ENCODE results near the gene SCARF2. TPM values are rescaled to one million over a fixed set of nuclear protein-coding genes. Genes with fewer than 3 reads are reported as not detected.
"Not testable (repeated sequence)": the region's sequence is repeated elsewhere in the genome, so short reads cannot be mapped to it uniquely, and the experiment has no call there.

The SCARF2 gene
- total and polyA plus RNA-seq, 2 donors from 2014 or later, result 5.0 to 12.3 TPM

DNA sequence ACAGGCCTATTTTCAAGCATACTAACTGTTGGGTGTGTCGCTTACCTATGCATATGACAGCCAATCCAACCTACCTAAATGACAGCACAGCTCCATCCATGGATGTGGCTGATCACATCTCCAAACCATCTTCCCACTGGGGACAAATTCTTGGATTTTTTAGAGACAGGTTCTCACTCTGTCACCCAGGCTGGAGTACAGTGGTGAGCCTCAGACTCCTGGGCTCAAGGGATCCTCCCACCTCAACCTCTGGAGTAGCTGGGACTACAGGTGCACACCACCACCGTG, 18.0 kb downstream of the SCARF2 start:
- Histone ChIP-seq H3K27ac (ENCODE audit: low read depth in 2 of 2, low read length in 2 of 2) (no peak overlapping the region), H3K36me3 (ENCODE audit: control insufficient read depth in 2 of 3, insufficient read depth in 3 of 3, low read length in 3 of 3) (no peaks in the 10 kb centered on the region), H3K9me3 (ENCODE audit: control insufficient read depth in 2 of 3, insufficient read depth in 1 of 3, low read length in 3 of 3) (no peaks in the 10 kb centered on the region), H3K9ac (ENCODE audit: low read length in 3 of 3) (no peak overlapping the region), H3K4me1 (ENCODE audit: control insufficient read depth in 2 of 3, insufficient read depth in 2 of 3, low read depth in 1 of 3, low read length in 3 of 3) (peaks cover 0 to 5% (median 0%) of the 10 kb centered on the region in 3 donors), H3K27me3 (ENCODE audit: control insufficient read depth, insufficient read depth, low read length) (no peaks in the 10 kb centered on the region), H3K4me3 (ENCODE audit: low read length in 3 of 3) (no peak overlapping the region)
- no peak for FAIRE-seq
- DNase-seq, result no peak
- intact Hi-C loops (cut with DNase I), result no loop called here
- TF ChIP-seq, protein P1, sequence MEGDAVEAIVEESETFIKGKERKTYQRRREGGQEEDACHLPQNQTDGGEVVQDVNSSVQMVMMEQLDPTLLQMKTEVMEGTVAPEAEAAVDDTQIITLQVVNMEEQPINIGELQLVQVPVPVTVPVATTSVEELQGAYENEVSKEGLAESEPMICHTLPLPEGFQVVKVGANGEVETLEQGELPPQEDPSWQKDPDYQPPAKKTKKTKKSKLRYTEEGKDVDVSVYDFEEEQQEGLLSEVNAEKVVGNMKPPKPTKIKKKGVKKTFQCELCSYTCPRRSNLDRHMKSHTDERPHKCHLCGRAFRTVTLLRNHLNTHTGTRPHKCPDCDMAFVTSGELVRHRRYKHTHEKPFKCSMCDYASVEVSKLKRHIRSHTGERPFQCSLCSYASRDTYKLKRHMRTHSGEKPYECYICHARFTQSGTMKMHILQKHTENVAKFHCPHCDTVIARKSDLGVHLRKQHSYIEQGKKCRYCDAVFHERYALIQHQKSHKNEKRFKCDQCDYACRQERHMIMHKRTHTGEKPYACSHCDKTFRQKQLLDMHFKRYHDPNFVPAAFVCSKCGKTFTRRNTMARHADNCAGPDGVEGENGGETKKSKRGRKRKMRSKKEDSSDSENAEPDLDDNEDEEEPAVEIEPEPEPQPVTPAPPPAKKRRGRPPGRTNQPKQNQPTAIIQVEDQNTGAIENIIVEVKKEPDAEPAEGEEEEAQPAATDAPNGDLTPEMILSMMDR (IDR thresholded peaks at IDR 0.05; ENCODE audit: borderline replicate concordance, extremely low read depth, insufficient read depth), result no peak

DNA sequence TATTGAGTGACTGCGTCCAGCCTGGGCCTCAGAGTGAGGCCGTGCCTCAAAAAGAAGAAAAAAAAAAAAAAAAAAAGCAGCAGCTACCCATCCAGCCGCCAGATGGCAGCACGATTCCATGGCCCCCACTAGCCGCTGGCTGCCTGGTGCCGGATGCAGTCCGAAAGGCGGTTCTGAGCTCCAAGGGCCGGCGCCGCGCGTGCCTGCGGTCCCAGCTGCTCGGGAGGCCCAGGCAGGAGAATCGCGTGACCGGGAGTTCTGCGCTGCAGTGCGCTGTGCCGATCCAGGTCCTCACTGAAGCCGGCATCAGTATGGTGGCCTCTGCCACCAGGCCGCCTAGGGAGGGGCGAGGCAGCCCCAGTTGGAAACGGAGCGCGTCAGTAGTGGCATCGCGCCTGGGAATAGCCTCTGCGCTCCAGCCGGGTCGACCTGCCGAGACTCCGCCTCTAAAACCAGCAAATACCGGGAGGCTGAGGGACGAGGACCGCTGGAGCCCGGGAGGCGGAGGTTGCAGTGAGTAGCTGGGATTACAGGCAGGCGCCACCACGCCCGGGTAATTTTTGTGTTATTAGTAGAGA, 19.3 kb downstream of the SCARF2 start:
- TF ChIP-seq, protein P1 (IDR thresholded peaks at IDR 0.05; ENCODE audit: borderline replicate concordance, extremely low read depth, insufficient read depth), result peak; percentile 87
- DNase-seq (peak; percentile 77 to 95 (median 85)), FAIRE-seq (no peak)
- intact Hi-C loops (cut with DNase I), result no loop called here
- peaks cover 0 to 5% (median 0%) of the 10 kb centered on the region in 3 donors for H3K4me1 ChIP-seq (ENCODE audit: control insufficient read depth in 2 of 3, insufficient read depth in 2 of 3, low read depth in 1 of 3, low read length in 3 of 3)
- peak overlapping the region in 2 of 3 donors; percentile 32 to 34 for H3K9ac ChIP-seq (ENCODE audit: low read length in 3 of 3)
- H3K27ac ChIP-seq (ENCODE audit: low read depth in 2 of 2, low read length in 2 of 2), result no peak overlapping the region
- H3K36me3 ChIP-seq (ENCODE audit: control insufficient read depth in 2 of 3, insufficient read depth in 3 of 3, low read length in 3 of 3), result no peaks in the 10 kb centered on the region
- no peaks in the 10 kb centered on the region for H3K9me3 ChIP-seq (ENCODE audit: control insufficient read depth in 2 of 3, insufficient read depth in 1 of 3, low read length in 3 of 3)
- H3K27me3 ChIP-seq (ENCODE audit: control insufficient read depth, insufficient read depth, low read length), result no peaks in the 10 kb centered on the region
- peak overlapping the region; percentile 39 to 58 (median 39) for H3K4me3 ChIP-seq (ENCODE audit: low read length in 3 of 3)

- H3K4me3 ChIP-seq (ENCODE audit: low read length in 3 of 3); H3K27me3 ChIP-seq (ENCODE audit: control insufficient read depth, insufficient read depth, low read length); H3K27ac ChIP-seq (ENCODE audit: low read depth in 2 of 2, low read length in 2 of 2); H3K9me3 ChIP-seq (ENCODE audit: control insufficient read depth in 2 of 3, insufficient read depth in 1 of 3, low read length in 3 of 3); intact Hi-C loops (cut with DNase I); H3K4me1 ChIP-seq (ENCODE audit: control insufficient read depth in 2 of 3, insufficient read depth in 2 of 3, low read depth in 1 of 3, low read length in 3 of 3); H3K9ac ChIP-seq (ENCODE audit: low read length in 3 of 3); DNase-seq; FAIRE-seq; H3K36me3 ChIP-seq (ENCODE audit: control insufficient read depth in 2 of 3, insufficient read depth in 3 of 3, low read length in 3 of 3): not testable (repeated sequence)
Measured at GRCh38 chr22:20415699-20416098, 21.9 kb downstream of the SCARF2 start.

DNA sequence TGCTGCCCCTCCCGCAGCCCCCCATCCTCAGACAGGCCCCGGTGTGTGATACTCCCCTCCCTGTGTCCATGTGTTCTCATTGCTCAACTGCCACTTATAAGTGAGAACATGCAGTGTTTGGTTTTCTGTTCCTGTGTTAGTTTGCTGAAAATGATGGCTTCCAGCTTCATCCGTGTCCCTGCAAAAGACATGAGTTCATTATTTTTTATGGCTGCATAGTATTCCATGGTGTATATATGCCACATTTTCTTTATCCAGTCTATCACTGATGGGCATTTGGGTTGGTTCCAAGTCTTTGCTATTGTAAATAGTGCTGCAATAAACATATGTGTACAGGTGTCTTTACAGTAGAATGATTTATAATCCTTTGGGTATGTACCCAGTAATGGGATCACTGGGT, 22.4 kb downstream of the SCARF2 start:
- H3K27me3 ChIP-seq (ENCODE audit: control insufficient read depth, insufficient read depth, low read length); DNase-seq; H3K9me3 ChIP-seq (ENCODE audit: control insufficient read depth in 2 of 3, insufficient read depth in 1 of 3, low read length in 3 of 3); intact Hi-C loops (cut with DNase I); H3K4me3 ChIP-seq (ENCODE audit: low read length in 3 of 3); H3K36me3 ChIP-seq (ENCODE audit: control insufficient read depth in 2 of 3, insufficient read depth in 3 of 3, low read length in 3 of 3); H3K4me1 ChIP-seq (ENCODE audit: control insufficient read depth in 2 of 3, insufficient read depth in 2 of 3, low read depth in 1 of 3, low read length in 3 of 3); H3K9ac ChIP-seq (ENCODE audit: low read length in 3 of 3); FAIRE-seq; H3K27ac ChIP-seq (ENCODE audit: low read depth in 2 of 2, low read length in 2 of 2): not testable (repeated sequence)

Data from kidney (tissue), 14 donors.